Left lobe of liver (tissue), 2 donors: Measurements from ENCODE around the gene CNKSR2. TPM values are rescaled to one million over a fixed set of nuclear protein-coding genes. Genes with fewer than 3 reads are reported as not detected.
A peak's percentile ranks its signal among the peaks of the same experiment; 100 is the strongest.
"Not testable (repeated sequence)": the region's sequence is repeated elsewhere in the genome, so short reads cannot be mapped to it uniquely, and the experiment has no call there.

Experiments
- ATAC-seq: fragments of 200-7000 bp; cut with Tn5 transposase; one replicate; pipeline ENCODE4 v1.9.1; 2020; ENCODE audit warnings: mild to moderate bottlenecking, moderate library complexity
- DNase-seq: peaks from one replicate; pipeline ENCODE4 v3.0.0-alpha.2; 2020; ENCODE audit warnings: low spot score
- total RNA-seq: library from RNA; stranded (reverse); gene quantifications from one replicate; pipeline ENCODE4 v1.2.1, GENCODE V29; 2021
- donor health status: DM: no; HTN: no; CAD: no; lungs with moderate emphysema.
- donor health status: DM: no; HTN: yes; CAD: no.

The CNKSR2 gene
- total RNA-seq, 1 donor from 2014 or later, result 2.2 TPM

DNA sequence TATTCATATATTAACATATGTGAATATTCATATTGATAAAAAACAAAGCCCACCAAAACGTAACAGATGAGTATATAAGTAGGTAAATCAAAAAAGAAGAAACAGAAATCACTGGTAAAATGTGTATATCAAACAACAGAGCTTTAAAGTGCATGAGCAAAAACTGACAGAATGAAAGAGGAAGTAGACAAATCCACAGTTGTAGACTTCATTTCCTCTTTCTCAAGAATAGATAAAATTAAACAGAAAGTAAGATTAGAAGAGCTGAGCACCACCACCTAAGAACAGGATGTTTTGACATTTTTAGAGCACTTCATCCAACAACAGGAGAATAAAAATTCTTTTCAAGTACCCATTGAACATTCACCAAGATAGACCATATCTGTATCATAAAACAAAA lies 64.6 kb downstream of the CNKSR2 start:
- no peak for ATAC-seq
- no peak for DNase-seq

DNA sequence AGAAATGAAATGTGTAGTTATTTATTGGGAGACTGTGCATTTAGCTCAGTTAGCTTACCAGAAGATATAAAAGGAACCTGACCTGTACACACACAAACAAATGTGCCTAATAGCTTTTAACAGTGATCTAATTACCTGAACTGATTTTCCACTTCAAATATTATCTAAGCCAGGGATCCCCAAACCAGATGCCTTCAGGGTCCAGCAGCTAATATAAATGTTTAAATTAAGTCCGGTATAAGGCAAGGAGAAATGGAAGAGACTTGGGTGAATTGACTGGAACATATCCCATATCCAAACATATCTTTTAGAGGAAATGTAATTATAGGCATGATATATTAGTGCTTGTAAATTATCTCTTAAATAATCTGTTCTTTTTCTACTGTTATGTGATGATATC lies 66.7 kb downstream of the CNKSR2 start:
- ATAC-seq (no peak), DNase-seq (no peak)

DNA sequence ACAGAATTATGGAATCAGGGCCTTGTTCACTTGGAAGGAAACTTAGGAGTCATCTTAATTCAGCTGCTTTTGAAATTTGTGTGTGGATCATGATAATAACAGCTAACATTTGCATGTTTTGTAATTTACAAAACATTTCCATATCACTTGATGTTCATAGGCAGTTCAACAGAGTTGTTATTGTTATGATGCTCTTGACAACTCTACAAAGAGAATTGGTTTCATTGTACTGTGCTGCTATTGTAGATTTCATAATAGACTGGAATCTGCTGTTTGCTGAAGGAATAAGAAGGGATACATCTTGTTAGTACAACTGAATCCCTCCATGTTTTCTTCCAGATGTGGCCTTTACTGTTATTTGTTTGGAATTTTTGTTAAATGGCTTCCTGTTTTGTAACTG lies 83.5 kb downstream of the CNKSR2 start:
- ATAC-seq (no peak), DNase-seq (no peak)

- ATAC-seq (no peak), DNase-seq (no peak)
These were observed 94.9 kb downstream of the CNKSR2 start for GRCh38 chrX:21469071-21469470.

- ATAC-seq (no peak), DNase-seq (no peak)
These were observed 102.7 kb downstream of the CNKSR2 start for GRCh38 chrX:21476909-21477308.

- peak; percentile 78 for ATAC-seq
- DNase-seq, result no peak
These were observed 105.6 kb downstream of the CNKSR2 start for GRCh38 chrX:21479695-21480270.

GRCh38 chrX:21481761-21482160 lies 107.5 kb downstream of the CNKSR2 start:
- no peak for DNase-seq
- no peak for ATAC-seq

DNA sequence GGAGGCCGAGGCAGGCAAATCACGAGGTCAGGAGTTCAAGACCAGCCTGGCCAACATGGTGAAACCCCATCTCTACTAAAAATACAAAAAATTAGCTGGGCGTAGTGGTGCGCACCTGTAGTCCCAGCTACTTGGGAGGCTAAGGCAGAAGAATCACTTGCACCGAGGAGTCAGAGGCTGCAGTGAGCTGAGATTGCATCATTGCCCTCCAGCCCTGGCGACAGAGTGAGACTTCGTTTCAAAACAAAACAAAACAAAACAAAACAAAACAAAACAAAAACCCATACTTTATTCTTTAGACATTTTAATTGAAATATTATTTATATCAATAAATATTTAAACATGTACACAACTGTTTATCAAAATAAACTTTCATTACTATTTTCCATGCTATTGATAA lies 109.8 kb downstream of the CNKSR2 start:
- ATAC-seq, DNase-seq: not testable (repeated sequence)

- ATAC-seq (no peak), DNase-seq (no peak)
These were observed 113.6 kb downstream of the CNKSR2 start for GRCh38 chrX:21487832-21488231.

GRCh38 chrX:21490341-21490740 lies 116.1 kb downstream of the CNKSR2 start:
- ATAC-seq (no peak), DNase-seq (no peak)

DNA sequence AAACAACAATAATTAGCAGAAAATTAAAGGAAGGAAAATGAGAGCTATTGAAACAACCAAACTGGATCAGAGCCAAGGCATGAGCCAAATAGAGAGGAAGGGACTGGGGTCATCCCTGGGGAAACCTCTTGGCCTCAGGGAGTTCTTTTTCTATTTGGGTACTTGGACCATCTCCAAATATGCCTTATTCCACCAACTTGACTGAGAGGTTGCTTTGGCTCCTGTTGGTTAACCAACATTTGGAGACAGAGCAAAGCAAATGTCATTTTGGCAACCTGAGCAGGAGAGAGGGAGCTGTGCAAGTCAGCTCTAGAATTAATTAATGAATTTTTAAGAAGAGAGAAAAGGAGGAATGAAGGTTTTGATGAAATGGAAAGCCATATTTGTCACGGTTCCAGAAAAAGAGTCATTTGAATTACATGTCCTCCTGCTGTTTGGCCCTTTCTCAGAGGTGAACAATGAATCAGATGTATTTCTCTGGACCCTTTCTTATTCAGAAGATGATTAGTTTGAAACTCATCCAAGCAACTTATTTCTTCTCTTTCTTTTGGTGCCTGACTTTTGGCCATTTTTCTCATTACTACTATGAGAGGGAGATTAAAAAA lies 119.1 kb downstream of the CNKSR2 start:
- no peak for ATAC-seq
- no peak for DNase-seq

DNA sequence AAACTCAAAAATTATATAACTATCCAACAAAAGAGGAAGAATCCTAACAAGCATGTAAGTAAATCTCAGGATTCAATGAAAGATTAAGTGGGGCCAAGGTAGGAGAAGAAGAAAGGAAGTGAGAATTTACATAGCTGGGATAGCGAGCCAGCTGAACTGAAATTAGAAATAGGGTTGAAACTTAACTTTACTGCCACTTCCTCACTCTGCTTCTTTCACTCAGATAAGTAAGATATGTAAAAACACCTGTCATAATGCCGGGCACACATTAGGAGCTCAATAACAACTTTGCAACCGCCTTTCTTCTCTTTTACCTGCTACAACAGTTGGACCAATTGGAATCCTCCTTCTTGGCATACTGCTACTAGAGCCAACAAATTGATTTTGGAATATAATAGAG lies 129.4 kb downstream of the CNKSR2 start:
- no peak for DNase-seq
- ATAC-seq, result no peak

- ATAC-seq (no peak), DNase-seq (no peak)
These were observed 135.7 kb downstream of the CNKSR2 start for GRCh38 chrX:21509912-21510311.

DNA sequence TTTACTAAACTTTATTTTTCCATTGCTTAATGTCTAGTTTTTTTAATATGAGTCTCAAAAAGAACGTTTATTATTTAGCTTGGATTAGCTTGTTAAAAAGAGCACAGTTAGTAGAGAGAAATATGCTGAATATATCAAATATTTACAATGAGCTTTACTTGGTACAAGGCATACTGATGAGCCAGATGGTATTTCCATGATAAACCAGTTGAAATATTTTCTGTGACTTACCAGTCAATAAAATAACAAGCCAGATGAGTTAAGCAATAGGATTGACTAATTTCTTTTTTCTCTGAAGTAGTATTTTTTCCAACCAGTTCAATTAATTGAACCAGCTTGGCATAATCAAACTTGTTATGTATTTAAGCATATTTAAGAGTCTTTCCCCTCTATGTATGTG lies 149.8 kb downstream of the CNKSR2 start:
- no peak for ATAC-seq
- DNase-seq, result no peak

- no peak for ATAC-seq
- DNase-seq, result no peak
These were observed 153.9 kb downstream of the CNKSR2 start for GRCh38 chrX:21528076-21528475.

GRCh38 chrX:21529771-21530170 lies 155.6 kb downstream of the CNKSR2 start:
- ATAC-seq (no peak), DNase-seq (no peak)

DNA sequence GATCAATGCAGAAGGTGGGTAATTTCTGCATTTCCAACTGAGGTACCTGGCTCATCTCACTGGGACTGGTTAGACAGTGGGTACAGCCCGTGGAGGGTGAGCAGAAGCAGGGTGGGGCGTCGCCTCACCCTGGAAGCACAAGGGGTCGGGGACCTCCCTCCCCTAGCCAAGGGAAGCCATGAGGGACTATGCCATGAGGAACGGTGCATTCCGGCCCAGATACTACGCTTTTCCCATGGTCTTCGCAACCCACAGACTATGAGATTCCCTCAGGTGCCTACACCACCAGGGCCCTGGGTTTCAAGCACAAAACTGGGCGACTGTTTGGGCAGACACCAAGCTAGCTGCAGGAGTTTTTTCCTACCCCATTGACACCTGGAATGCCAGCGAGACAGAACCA lies 170.4 kb downstream of the CNKSR2 start:
- DNase-seq, ATAC-seq: not testable (repeated sequence)

DNA sequence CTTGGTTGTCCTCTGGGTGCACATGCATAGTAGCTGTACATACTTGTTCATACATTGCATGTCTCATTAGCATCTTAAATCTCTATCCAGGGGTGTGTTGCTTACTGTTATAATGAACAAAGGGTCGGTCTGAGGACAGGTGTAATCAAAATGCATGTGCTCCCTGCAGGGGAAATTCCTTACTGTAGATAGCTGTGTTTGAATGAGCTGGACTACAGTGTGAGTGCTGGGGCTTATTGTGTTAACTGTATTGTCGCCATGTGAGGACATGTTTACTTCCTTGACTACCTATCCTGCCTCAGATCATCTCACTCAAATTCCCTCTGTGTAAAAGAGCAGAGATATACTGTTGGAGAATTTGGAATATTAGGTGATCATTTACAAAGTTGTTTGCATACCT lies 185.2 kb downstream of the CNKSR2 start:
- ATAC-seq (no peak), DNase-seq (no peak)

- no peak for ATAC-seq
These were observed 190.8 kb downstream of the CNKSR2 start for GRCh38 chrX:21565025-21565424.

DNA sequence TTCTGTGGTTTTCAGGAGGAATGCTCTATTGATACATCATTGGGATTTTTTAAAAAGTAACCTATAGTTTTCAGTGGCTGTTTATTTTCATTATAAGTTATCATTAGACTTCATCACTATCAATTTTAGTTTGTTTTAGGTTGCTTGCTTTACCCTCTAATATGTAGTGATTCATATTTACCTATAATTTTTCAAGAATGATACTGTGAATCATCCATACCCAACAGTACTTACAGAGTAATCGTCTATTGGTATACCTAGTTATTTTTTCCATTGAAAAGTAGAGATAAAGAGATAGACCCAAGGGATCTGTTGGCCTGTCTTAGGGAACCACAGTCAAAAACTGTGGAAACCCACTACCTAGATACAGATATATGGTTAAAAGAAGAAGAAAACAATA lies 200.6 kb downstream of the CNKSR2 start:
- no peak for ATAC-seq
- DNase-seq, result no peak

More at GRCh38 chrX:21565025-21565424, 190.8 kb downstream of the CNKSR2 start:
- no peak for DNase-seq

- DNase-seq (no peak), ATAC-seq (no peak)
These were observed 207.3 kb downstream of the CNKSR2 start for GRCh38 chrX:21581479-21581878.

- DNase-seq (no peak), ATAC-seq (no peak)
These were observed 211.8 kb downstream of the CNKSR2 start for GRCh38 chrX:21586001-21586400.
